Trophoblast cell (in vitro differentiated cells and primary cell): Measurements from ENCODE around the gene UGT1A10.

ENCODE experiments used
- DNase-seq, 2 donors: peaks; one replicate each; pipeline ENCODE4 v3.0.0-alpha.2; 2016
- H2AFZ ChIP-seq: 2 replicates; pipeline ENCODE4 v1.6.1; 2013; ENCODE audit warnings: low read length, moderate library complexity, mild to moderate bottlenecking; ENCODE audit not compliant: insufficient read depth, poor library complexity
- H2AK5ac ChIP-seq: 2 replicates; pipeline ENCODE4 v1.6.1; 2013; ENCODE audit warnings: mild to moderate bottlenecking, low read length
- H2BK120ac ChIP-seq: 2 replicates; pipeline ENCODE4 v1.6.1; 2013; ENCODE audit warnings: low read length, mild to moderate bottlenecking, moderate library complexity; ENCODE audit not compliant: insufficient read depth, poor library complexity
- H2BK12ac ChIP-seq: 2 replicates; pipeline ENCODE4 v1.6.1; 2013; ENCODE audit warnings: mild to moderate bottlenecking, low read length, moderate library complexity
- H2BK5ac ChIP-seq: 2 replicates; pipeline ENCODE4 v1.6.1; 2013; ENCODE audit warnings: low read length, low read depth, moderate library complexity, mild to moderate bottlenecking; ENCODE audit not compliant: poor library complexity
- H3K14ac ChIP-seq: 2 replicates; pipeline ENCODE4 v1.6.1; 2013; ENCODE audit warnings: mild to moderate bottlenecking, low read length
- H3K18ac ChIP-seq: 2 replicates; pipeline ENCODE4 v1.6.1; 2013; ENCODE audit warnings: mild to moderate bottlenecking, low read length
- H3K23ac ChIP-seq: 2 replicates; pipeline ENCODE4 v1.6.1; 2013; ENCODE audit warnings: low read length
- H3K27ac ChIP-seq: 2 replicates; pipeline ENCODE4 v1.5.1; 2013; ENCODE audit warnings: low read depth, mild to moderate bottlenecking, inconsistent platforms, low read length, moderate library complexity
- H3K27me3 ChIP-seq: 2 replicates; pipeline ENCODE4 v1.6.1; 2013; ENCODE audit warnings: inconsistent platforms, mild to moderate bottlenecking, low read length, moderate library complexity; ENCODE audit not compliant: insufficient read depth
- H3K36me3 ChIP-seq, 2 experiments: 1 replicate in 1 of 2; 2 replicates in 1 of 2; pipeline ENCODE4 v1.6.1; 2013; ENCODE audit warnings: low read length in 2 of 2, mild to moderate bottlenecking in 2 of 2, moderate library complexity in 1 of 2; ENCODE audit not compliant: insufficient read depth in 2 of 2, control insufficient read depth in 1 of 2
- H3K4ac ChIP-seq: 2 replicates; pipeline ENCODE4 v1.6.1; 2013; ENCODE audit warnings: low read depth, mild to moderate bottlenecking, low read length, moderate library complexity
- H3K4me1 ChIP-seq, 2 experiments: 1 replicate in 1 of 2; 2 replicates in 1 of 2; pipeline ENCODE4 v1.6.1; 2013; ENCODE audit warnings: low read length in 2 of 2, mild to moderate bottlenecking in 2 of 2, moderate library complexity in 1 of 2; ENCODE audit not compliant: insufficient read depth in 2 of 2, control insufficient read depth in 1 of 2
- H3K4me2 ChIP-seq: 2 replicates; pipeline ENCODE4 v1.6.1; 2013; ENCODE audit warnings: inconsistent platforms, mild to moderate bottlenecking, low read length, moderate library complexity
- H3K4me3 ChIP-seq: 2 replicates; pipeline ENCODE4 v1.5.1; 2013; ENCODE audit warnings: mild to moderate bottlenecking, low read depth, low read length, inconsistent platforms
- H3K79me1 ChIP-seq: one replicate; pipeline ENCODE4 v1.6.1; 2013; ENCODE audit warnings: low read length
- H3K79me2 ChIP-seq: 2 replicates; pipeline ENCODE4 v1.6.1; 2013; ENCODE audit warnings: low read length, mild to moderate bottlenecking; ENCODE audit not compliant: control insufficient read depth, insufficient read depth, poor library complexity
- H3K9ac ChIP-seq: 2 replicates; pipeline ENCODE4 v1.6.1; 2013; ENCODE audit warnings: mild to moderate bottlenecking, low read length
- H3K9me3 ChIP-seq: 2 replicates; pipeline ENCODE4 v1.6.1; 2013; ENCODE audit warnings: low read depth, mild to moderate bottlenecking, control low read depth, inconsistent platforms, low read length; ENCODE audit not compliant: insufficient read depth
- H4K12ac ChIP-seq: 2 replicates; pipeline ENCODE4 v1.6.1; 2013; ENCODE audit warnings: low read depth, mild to moderate bottlenecking, low read length, moderate library complexity
- H4K8ac ChIP-seq: 2 replicates; pipeline ENCODE4 v1.6.1; 2013; ENCODE audit warnings: low read depth, mild to moderate bottlenecking, low read length, moderate library complexity
- H4K91ac ChIP-seq: one replicate; pipeline ENCODE4 v1.6.1; 2013; ENCODE audit warnings: low read depth, mild to moderate bottlenecking, low read length, moderate library complexity
- WGBS: extraction: QIAGEN DNeasy Blood & Tissue Kit; methylation state at CpG from one replicate; pipeline ENCODE4 v1.1.7; 2013; ENCODE audit warnings: missing lambda C conversion rate; ENCODE audit not compliant: insufficient read length, insufficient coverage; ENCODE audit errors: extremely low coverage; 5-methylcytosine and 5-hydroxymethylcytosine counted together

The UGT1A10 gene

GRCh38 chr2:233711312-233712008 lies 75.2 kb downstream of the UGT1A10 start:
- Histone ChIP-seq H3K36me3 (no peaks in the 10 kb centered on the region), H2AK5ac (no peak overlapping the region), H3K23ac (no peak overlapping the region), H3K4me1 (peaks cover 0 to 2% of the 10 kb centered on the region in 2 experiments), H4K12ac (no peak overlapping the region), H3K4me2 (no peak overlapping the region), H2BK120ac (no peak overlapping the region), H4K91ac (no peak overlapping the region), H3K27ac (no peak overlapping the region), H3K79me1 (no peaks in the 10 kb centered on the region), H3K14ac (no peak overlapping the region), H3K9me3 (no peaks in the 10 kb centered on the region), H2BK5ac (no peak overlapping the region), H3K9ac (no peak overlapping the region), H3K79me2 (no peaks in the 10 kb centered on the region), H3K4me3 (no peak overlapping the region), H2AFZ (no peak overlapping the region), H3K27me3 (no peaks in the 10 kb centered on the region), H3K18ac (no peak overlapping the region), H4K8ac (no peak overlapping the region), H3K4ac (no peak overlapping the region), H2BK12ac (no peak overlapping the region)
- no CpG with 5 or more reads among the region's 11 CpGs for WGBS
- peak; percentile 23 to 80 for DNase-seq

DNA sequence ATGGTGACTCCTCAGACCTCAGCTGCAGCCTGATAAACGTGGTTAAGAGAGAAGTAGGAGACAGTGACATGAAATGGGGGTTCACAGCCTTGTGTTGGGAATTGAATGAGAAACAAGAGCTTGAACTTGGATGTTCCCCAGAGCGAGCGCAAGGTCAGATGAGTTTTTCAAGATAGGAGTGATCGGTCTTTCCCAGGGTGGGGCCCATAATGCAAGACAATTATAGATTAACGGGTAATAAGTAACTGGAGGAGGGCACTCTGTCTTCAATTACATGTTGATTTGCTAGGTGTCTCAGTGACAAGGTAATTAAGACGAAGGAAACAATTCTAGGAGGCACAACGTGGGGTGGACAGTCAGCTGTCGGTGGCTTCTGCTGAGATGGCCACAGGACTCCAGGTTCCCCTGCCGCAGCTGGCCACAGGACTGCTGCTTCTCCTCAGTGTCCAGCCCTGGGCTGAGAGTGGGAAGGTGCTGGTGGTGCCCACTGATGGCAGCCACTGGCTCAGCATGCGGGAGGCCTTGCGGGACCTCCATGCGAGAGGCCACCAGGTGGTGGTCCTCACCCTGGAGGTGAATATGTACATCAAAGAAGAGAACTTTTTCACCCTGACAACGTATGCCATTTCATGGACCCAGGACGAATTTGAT lies 76.5 kb downstream of the UGT1A10 start, which contains the start of gene UGT1A5:
UGT1A5 (plus strand) TSS at position 297 of the 651 bp plus-strand sequence; CDS start at position 382, 85 bp downstream.
- no CpG with 5 or more reads among the region's 14 CpGs for WGBS
- no peak for DNase-seq
- Histone ChIP-seq H3K4ac (no peak within 1 kb of the TSS), H3K79me1 (no peaks in the 10 kb centered on the region), H3K4me2 (no peak within 1 kb of the TSS), H3K14ac (no peak within 1 kb of the TSS), H3K79me2 (no peaks in the 10 kb centered on the region), H3K27ac (no peak within 1 kb of the TSS), H3K18ac (no peak within 1 kb of the TSS), H4K8ac (no peak within 1 kb of the TSS), H2BK12ac (no peak within 1 kb of the TSS), H4K12ac (no peak within 1 kb of the TSS), H3K9me3 (peaks cover 2% of the 10 kb centered on the region), H3K4me3 (no peak within 1 kb of the TSS), H2BK5ac (no peak within 1 kb of the TSS), H2BK120ac (no peak within 1 kb of the TSS), H2AFZ (no peak within 1 kb of the TSS), H3K36me3 (no peaks in the 10 kb centered on the region), H3K27me3 (no peaks in the 10 kb centered on the region), H3K4me1 (no peaks in the 10 kb centered on the region), H2AK5ac (no peak within 1 kb of the TSS), H3K23ac (no peak within 1 kb of the TSS), H4K91ac (no peak within 1 kb of the TSS), H3K9ac (no peak within 1 kb of the TSS)

DNA sequence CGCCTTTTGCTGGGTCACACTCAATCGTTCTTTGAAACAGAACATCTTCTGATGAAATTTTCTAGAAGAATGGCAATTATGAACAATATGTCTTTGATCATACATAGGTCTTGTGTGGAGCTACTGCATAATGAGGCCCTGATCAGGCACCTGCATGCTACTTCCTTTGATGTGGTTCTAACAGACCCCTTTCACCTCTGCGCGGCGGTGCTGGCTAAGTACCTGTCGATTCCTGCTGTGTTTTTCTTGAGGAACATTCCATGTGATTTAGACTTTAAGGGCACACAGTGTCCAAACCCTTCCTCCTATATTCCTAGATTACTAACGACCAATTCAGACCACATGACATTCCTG lies 77.0 kb downstream of the UGT1A10 start:
- no peak overlapping the region for H2AK5ac ChIP-seq
- no peak overlapping the region for H2AFZ ChIP-seq
- no peak overlapping the region for H3K9ac ChIP-seq
- H3K27ac ChIP-seq = no peak overlapping the region
- no peak for DNase-seq
- no peak overlapping the region for H3K14ac ChIP-seq
- peaks cover 2% of the 10 kb centered on the region for H3K9me3 ChIP-seq
- H3K23ac ChIP-seq = no peak overlapping the region
- H3K4ac ChIP-seq = no peak overlapping the region
- no peak overlapping the region for H4K91ac ChIP-seq
- no peaks in the 10 kb centered on the region for H3K36me3 ChIP-seq
- no peaks in the 10 kb centered on the region for H3K4me1 ChIP-seq
- no CpG with 5 or more reads among the region's 7 CpGs for WGBS
- H4K8ac ChIP-seq = no peak overlapping the region
- H3K79me2 ChIP-seq = no peaks in the 10 kb centered on the region
- H3K27me3 ChIP-seq = no peaks in the 10 kb centered on the region
- H2BK12ac ChIP-seq = no peak overlapping the region
- H4K12ac ChIP-seq = no peak overlapping the region
- H3K79me1 ChIP-seq = no peaks in the 10 kb centered on the region
- H3K18ac ChIP-seq = no peak overlapping the region
- H3K4me3 ChIP-seq = no peak overlapping the region
- no peak overlapping the region for H2BK5ac ChIP-seq
- H3K4me2 ChIP-seq = no peak overlapping the region
- H2BK120ac ChIP-seq = no peak overlapping the region

DNA sequence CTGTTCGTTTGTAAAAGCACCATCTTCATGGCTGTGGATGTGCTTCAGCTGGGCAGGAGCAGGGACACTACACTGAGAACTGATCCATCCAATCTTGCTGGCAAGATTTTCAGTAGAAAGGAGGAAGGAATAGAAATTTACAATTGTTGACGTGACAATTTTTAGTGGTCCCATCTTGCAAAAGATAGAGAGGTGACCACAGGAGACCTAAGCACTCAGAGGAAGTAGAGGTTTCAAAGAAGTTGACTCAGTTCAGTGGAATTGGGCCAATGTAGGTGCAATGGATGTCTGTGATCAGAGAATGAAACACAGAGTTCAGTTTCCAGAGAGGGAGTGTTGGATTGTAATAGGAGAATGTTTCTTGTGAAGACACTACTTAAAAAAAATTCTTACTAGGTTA lies 77.9 kb downstream of the UGT1A10 start:
- H4K12ac ChIP-seq = no peak overlapping the region
- no peak overlapping the region for H2AFZ ChIP-seq
- H3K79me1 ChIP-seq = no peaks in the 10 kb centered on the region
- DNase-seq = no peak
- no peak overlapping the region for H2BK5ac ChIP-seq
- no peak overlapping the region for H3K14ac ChIP-seq
- no peak overlapping the region for H3K18ac ChIP-seq
- no peaks in the 10 kb centered on the region for H3K4me1 ChIP-seq
- no peaks in the 10 kb centered on the region for H3K27me3 ChIP-seq
- H2BK12ac ChIP-seq = no peak overlapping the region
- H3K27ac ChIP-seq = no peak overlapping the region
- H3K9ac ChIP-seq = no peak overlapping the region
- no peak overlapping the region for H3K4ac ChIP-seq
- H3K4me2 ChIP-seq = no peak overlapping the region
- no peak overlapping the region for H2AK5ac ChIP-seq
- H4K8ac ChIP-seq = no peak overlapping the region
- no peak overlapping the region for H3K23ac ChIP-seq
- H2BK120ac ChIP-seq = no peak overlapping the region
- H3K79me2 ChIP-seq = no peaks in the 10 kb centered on the region
- H3K4me3 ChIP-seq = no peak overlapping the region
- H3K9me3 ChIP-seq = peaks cover 2% of the 10 kb centered on the region
- H4K91ac ChIP-seq = no peak overlapping the region
- H3K36me3 ChIP-seq = no peaks in the 10 kb centered on the region
- no CpG with 5 or more reads among the region's 2 CpGs for WGBS
